C4-2B (cell line): Measurements from ENCODE around the gene DIPK1A.

Experiments used
- H3K27ac ChIP-seq: fragments of 450-650 bp; 2 replicates; pipeline ENCODE4 v1.5.1; 2017
- ZFX ChIP-seq: fragments of 450-650 bp; IDR thresholded peaks from 2 replicates; pipeline ENCODE4 v1.6.1; 2017
- TF ChIP-seq, protein P1 (sequence below): fragments of 450-650 bp; conservative IDR thresholded peaks from 2 replicates; pipeline ENCODE4 v1.5.1; 2017; ENCODE audit warnings: mild to moderate bottlenecking

Gene DIPK1A

DNA sequence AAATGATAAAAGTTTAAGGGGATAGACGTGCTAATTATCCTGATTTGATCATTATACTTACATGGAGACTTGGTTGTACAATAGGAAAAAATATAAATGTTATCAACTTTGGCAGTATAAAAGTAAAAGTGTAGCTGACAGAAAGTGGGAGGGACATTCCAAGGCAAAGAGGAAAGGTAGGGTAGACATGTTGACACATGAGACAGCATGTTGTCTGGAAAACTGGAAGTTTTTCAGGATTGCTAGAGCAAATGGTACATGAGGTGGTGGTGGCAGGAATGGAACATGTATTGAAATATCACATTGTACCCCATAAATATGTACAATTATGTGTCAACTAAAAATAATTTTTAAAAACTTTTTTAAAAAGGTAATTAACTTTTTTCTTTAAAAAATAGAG, 13.2 kb downstream of the DIPK1A start:
- no peak overlapping the region for H3K27ac ChIP-seq
- no peak for TF ChIP-seq ZFX
- TF ChIP-seq, protein P1, sequence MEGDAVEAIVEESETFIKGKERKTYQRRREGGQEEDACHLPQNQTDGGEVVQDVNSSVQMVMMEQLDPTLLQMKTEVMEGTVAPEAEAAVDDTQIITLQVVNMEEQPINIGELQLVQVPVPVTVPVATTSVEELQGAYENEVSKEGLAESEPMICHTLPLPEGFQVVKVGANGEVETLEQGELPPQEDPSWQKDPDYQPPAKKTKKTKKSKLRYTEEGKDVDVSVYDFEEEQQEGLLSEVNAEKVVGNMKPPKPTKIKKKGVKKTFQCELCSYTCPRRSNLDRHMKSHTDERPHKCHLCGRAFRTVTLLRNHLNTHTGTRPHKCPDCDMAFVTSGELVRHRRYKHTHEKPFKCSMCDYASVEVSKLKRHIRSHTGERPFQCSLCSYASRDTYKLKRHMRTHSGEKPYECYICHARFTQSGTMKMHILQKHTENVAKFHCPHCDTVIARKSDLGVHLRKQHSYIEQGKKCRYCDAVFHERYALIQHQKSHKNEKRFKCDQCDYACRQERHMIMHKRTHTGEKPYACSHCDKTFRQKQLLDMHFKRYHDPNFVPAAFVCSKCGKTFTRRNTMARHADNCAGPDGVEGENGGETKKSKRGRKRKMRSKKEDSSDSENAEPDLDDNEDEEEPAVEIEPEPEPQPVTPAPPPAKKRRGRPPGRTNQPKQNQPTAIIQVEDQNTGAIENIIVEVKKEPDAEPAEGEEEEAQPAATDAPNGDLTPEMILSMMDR: no peak

DNA sequence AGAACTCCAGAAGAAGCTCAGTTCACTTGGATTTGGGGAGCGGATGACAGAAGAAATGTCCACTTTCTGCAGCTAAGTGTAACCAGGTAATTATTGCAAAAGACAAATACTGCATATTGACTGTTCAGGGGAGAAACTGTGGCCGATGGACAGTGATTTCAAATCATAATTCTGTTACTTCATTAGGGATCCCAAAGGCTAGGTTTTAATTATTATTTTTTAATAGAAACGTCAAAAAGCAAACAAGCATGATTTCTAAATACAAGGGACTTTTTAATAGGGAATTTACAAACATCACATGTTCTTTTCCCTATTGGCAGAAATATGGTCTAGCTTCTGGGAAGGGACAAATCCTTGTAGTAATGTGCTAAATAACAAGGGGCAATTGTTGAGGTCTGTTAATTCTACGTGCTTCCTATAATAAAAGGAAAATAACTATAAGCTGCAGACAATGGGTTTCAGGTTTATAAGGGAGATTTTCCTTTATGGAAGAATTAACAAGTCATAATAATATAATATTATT, 15.5 kb downstream of the DIPK1A start:
- H3K27ac ChIP-seq: no peak overlapping the region

DNA sequence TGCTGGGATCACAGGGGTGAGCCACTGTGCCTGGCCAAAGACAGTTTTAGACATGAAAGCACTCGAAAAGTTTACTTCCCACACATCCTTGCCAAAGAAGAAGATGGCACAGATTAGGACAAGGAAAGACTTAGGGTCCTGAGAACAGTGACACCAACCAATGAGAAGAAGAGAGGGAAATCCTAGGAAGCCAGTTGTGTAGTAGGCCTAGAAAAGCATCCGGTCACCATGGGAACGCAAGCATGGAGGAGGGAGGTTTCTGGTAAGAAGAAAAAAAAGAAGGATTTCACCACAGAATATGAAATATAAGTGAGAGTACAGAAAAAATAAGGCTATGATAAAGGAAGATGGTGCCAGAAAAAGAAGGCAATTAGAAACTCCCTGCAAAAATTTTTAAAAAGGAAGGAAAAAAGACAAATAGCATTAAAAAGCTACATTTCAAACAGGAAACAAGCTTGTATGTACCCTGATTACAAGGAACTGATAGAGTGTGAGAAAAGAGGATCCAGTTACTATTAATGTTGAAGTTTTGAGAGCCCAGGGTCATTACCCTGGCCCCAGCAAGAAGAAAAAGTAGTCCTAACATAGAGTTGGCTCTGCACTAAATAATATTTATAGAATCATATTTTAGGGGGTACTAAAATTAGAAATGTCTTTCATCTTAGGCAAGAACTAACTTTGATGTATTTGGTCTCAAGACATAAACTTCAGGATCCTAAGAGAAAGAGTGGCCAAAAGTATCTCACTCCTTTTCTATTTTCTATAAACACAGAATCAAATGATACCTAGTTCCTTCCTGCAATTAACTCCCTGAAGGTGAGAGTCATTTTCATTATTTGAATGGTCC, 16.1 kb downstream of the DIPK1A start:
- no peak overlapping the region for H3K27ac ChIP-seq
- TF ChIP-seq, protein P1: no peak
- TF ChIP-seq ZFX: no peak

More for the DNA sequence above, 15.5 kb downstream of the DIPK1A start:
- no peak for TF ChIP-seq ZFX
- TF ChIP-seq, protein P1: no peak

DNA sequence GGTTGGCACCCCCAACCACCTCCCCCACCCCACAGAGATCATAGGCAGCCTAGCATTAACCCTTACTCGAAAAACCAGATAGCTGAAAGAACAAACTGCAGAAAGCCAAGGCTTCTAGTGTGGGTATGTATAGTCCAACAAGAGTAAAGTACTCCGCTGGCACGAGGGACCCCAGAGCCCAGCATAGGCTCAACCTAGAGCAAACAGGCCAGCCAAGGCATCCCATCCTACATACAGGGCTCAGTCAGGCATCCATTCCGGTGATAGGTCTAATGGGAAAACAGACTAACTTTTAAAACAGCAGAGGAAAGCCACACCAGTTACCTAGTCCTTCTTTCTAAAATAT, 17.8 kb downstream of the DIPK1A start:
- TF ChIP-seq ZFX: no peak
- no peak overlapping the region for H3K27ac ChIP-seq

DNA sequence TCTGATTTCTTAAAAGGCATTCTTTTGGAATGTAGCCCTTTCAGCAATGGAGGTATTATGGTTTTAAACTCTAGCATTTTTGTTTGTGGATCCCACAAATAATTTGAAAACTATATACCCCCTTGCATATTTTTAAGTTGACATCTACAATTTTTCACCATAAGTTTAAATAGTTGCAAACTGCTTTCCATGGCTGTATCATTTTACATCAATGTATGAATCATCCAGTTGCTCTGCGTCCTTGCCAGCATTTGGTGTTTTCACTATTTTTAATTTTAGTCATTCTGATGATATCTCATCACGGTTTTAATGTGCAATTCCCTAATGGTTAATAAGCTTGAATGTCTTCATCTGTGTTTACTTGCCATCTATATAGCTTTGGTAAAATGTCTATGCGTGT, 20.7 kb downstream of the DIPK1A start:
- TF ChIP-seq, protein P1: no peak
- TF ChIP-seq ZFX: no peak
- H3K27ac ChIP-seq: no peak overlapping the region

DNA sequence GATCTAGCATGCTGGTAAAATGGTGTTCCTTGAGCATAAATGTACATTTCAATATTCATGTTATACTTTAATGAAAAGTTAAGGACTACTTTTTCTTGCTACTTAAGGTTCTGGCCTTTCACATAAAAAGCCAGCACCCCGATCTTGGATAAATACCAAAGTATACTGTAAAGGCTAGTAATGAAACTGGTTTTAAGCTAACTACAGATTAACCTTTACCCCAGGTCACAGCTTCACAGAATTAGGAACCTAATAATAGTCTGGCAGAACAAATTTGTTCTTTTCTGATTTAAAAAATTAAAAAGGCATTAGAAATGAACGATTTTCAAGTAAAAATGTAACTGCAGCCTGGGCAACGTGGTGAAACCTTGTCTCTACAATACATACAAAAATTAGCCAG, 23.5 kb downstream of the DIPK1A start:
- TF ChIP-seq, protein P1: no peak
- TF ChIP-seq ZFX: no peak
- no peak overlapping the region for H3K27ac ChIP-seq

DNA sequence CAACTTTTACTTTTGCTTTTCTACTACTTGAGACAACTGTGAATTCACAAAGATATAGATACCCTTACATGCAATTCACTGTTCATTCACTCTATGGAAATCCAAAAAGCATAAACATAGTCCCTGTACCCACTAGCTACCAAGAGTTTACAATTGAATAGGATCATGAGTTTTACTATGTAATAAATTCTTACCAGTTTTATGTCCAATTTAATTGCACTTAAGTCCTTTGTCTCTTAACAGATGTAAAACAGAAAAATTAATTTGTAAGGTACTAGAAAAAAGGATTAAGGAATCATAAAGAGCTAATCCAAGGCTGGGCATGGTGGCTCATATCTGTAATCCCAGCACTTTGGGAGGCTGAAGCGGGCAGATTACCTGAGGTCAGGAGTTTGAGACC, 24.4 kb downstream of the DIPK1A start:
- no peak overlapping the region for H3K27ac ChIP-seq
- no peak for TF ChIP-seq ZFX
- TF ChIP-seq, protein P1: no peak
